A549 (cell line): ENCODE data around the gene ROBO3. TPM values are rescaled to one million over a fixed set of nuclear protein-coding genes. Genes with fewer than 3 reads are reported as not detected.

Experiments
- ATAC-seq, 2 experiments: fragments of 200-7000 bp in 1 of 2; fragments of >200 bp in 1 of 2; cut with Nextera tagmentation in 1 of 2; cut with Tn5 transposase in 1 of 2; 3 replicates each; pipeline versions ENCODE4 v1.8.0 to v1.9.1; 2018 to 2020; ENCODE audit warnings: mild to moderate bottlenecking in 1 of 2, moderate library complexity in 1 of 2
- CTCF ChIA-PET: fragments of 300-600 bp; sonication (Branson Sonifier 250); formaldehyde crosslinking; extraction: SDS; loops from one replicate; lab custom pipeline; 2021; ENCODE audit warnings: antibody characterized with exemption, inconsistent platforms; lab: Yijun Ruan, JAX
- POLR2A ChIA-PET: fragments of 350-600 bp; formaldehyde crosslinking; extraction: SDS; loops from one replicate; lab custom pipeline; 2021; ENCODE audit warnings: antibody characterized with exemption, inconsistent platforms; lab: Yijun Ruan, JAX
- DNase-seq, 2 experiments: peaks; one replicate each; pipeline versions ENCODE4 v3.0.0 to v3.0.0-alpha.2; 2011 to 2016; ENCODE audit warnings: low read depth in 1 of 2, low spot score in 1 of 2
- FAIRE-seq: peaks from 2 replicates; lab custom pipeline; 2011; peaks lifted over from hg19 to GRCh38; lab: Jason Lieb, UNC
- H3K27ac ChIP-seq, 2 experiments: fragments of >200 bp; sonication (Bioruptor Twin); formaldehyde crosslinking; 3 replicates each; pipeline ENCODE4 v1.5.1; 2016 to 2017
- H3K4me1 ChIP-seq: fragments of >200 bp; sonication (Bioruptor Twin); formaldehyde crosslinking; 3 replicates; pipeline ENCODE4 v1.6.1; 2016
- H3K4me2 ChIP-seq: fragments of >200 bp; sonication (Bioruptor Twin); formaldehyde crosslinking; 3 replicates; pipeline ENCODE4 v1.6.1; 2016
- H3K4me3 ChIP-seq: fragments of >200 bp; sonication (Bioruptor Twin); formaldehyde crosslinking; 3 replicates; pipeline ENCODE4 v1.5.1; 2016
- H3K9me3 ChIP-seq: fragments of >200 bp; sonication (Bioruptor Twin); formaldehyde crosslinking; 3 replicates; pipeline ENCODE4 v1.6.1; 2016
- ATOH8 ChIP-seq: fragments of 250-450 bp; sonication (Bioruptor Pico); IDR thresholded peaks from 2 replicates; pipeline ENCODE4 v1.5.0; 2020; ENCODE audit warnings: low read depth, mild to moderate bottlenecking, moderate library complexity
- BCL3 ChIP-seq: fragments of >200 bp; sonication (Bioruptor Twin); formaldehyde crosslinking; IDR thresholded peaks from 3 replicates; pipeline ENCODE4 v1.6.1; 2016
- CBX8 ChIP-seq: fragments of 200-600 bp; sonication (generic); IDR thresholded peaks from 2 replicates; pipeline ENCODE4 v1.6.1; 2016
- CHD4 ChIP-seq: fragments of 200-600 bp; sonication (generic); IDR thresholded peaks from 2 replicates; pipeline ENCODE4 v1.6.1; 2016; ENCODE audit warnings: antibody characterized with exemption, mild to moderate bottlenecking, borderline replicate concordance
- FOSB ChIP-seq: fragments of 250-450 bp; sonication (Bioruptor Pico); IDR thresholded peaks from 2 replicates; pipeline ENCODE4 v1.5.0; 2020; ENCODE audit warnings: mild to moderate bottlenecking, moderate library complexity
- HES2 ChIP-seq: fragments of >200 bp; sonication (Bioruptor Twin); formaldehyde crosslinking; IDR thresholded peaks from 2 replicates; pipeline ENCODE4 v1.6.1; 2016
- HEYL ChIP-seq: fragments of 250-450 bp; sonication (Bioruptor Pico); IDR thresholded peaks from 2 replicates; pipeline ENCODE4 v1.8.0; 2021; ENCODE audit warnings: mild to moderate bottlenecking, moderate library complexity
- KDM1A ChIP-seq: fragments of 200-600 bp; sonication (generic); IDR thresholded peaks from 2 replicates; pipeline ENCODE4 v1.6.1; 2016; ENCODE audit warnings: low read depth, mild to moderate bottlenecking
- MAFK ChIP-seq: fragments of 450-650 bp; IDR thresholded peaks from 2 replicates; pipeline ENCODE4 v1.6.1; 2014; ENCODE audit not compliant: partially characterized antibody
- MAX ChIP-seq: IDR thresholded peaks from 2 replicates; pipeline ENCODE4 v1.6.1; 2012
- MYC ChIP-seq: IDR thresholded peaks from 2 replicates; pipeline ENCODE4 v1.6.1; 2012; ENCODE audit warnings: mild to moderate bottlenecking, inconsistent platforms, low read length, improper control_type of control experiment, borderline replicate concordance
- NFE2L2 ChIP-seq: fragments of 150-350 bp; conservative IDR thresholded peaks from 2 replicates; pipeline ENCODE4 v1.6.1; 2014; ENCODE audit warnings: low read length
- PHF8 ChIP-seq: fragments of 200-600 bp; sonication (generic); IDR thresholded peaks from 2 replicates; pipeline ENCODE4 v1.6.1; 2016; ENCODE audit warnings: low read depth, mild to moderate bottlenecking, antibody characterized with exemption, moderate library complexity, borderline replicate concordance
- POLR2A ChIP-seq: IDR thresholded peaks from 2 replicates; pipeline ENCODE4 v1.6.1; 2012; ENCODE audit warnings: mild to moderate bottlenecking, low read length
- POLR2AphosphoS2 ChIP-seq: conservative IDR thresholded peaks from 2 replicates; pipeline ENCODE4 v1.6.1; 2012; ENCODE audit warnings: low read length, improper control_type of control experiment, inconsistent platforms
- RARB ChIP-seq: fragments of 250-450 bp; sonication (Bioruptor Pico); IDR thresholded peaks from 2 replicates; pipeline ENCODE4 v1.8.0; 2021; ENCODE audit warnings: mild to moderate bottlenecking, moderate library complexity
- REST ChIP-seq: fragments of 200-600 bp; sonication (generic); IDR thresholded peaks from 2 replicates; pipeline ENCODE4 v1.6.1; 2016; ENCODE audit warnings: antibody characterized with exemption, mild to moderate bottlenecking, moderate library complexity
- SMC3 ChIP-seq: fragments of >200 bp; sonication (Bioruptor Twin); formaldehyde crosslinking; IDR thresholded peaks from 3 replicates; pipeline ENCODE4 v1.6.1; 2018; ENCODE audit warnings: inconsistent platforms
- TFCP2L1 ChIP-seq: fragments of 250-450 bp; sonication (Bioruptor Pico); IDR thresholded peaks from 2 replicates; pipeline ENCODE4 v1.5.0; 2021; ENCODE audit warnings: mild to moderate bottlenecking
- ZC3H11A ChIP-seq: fragments of 450-650 bp; IDR thresholded peaks from 2 replicates; pipeline ENCODE4 v1.6.1; 2014; ENCODE audit warnings: antibody characterized with exemption, mild to moderate bottlenecking
- ZNF302 ChIP-seq: fragments of 250-450 bp; sonication (Bioruptor Pico); IDR thresholded peaks from 2 replicates; pipeline ENCODE4 v1.9.0; 2021; ENCODE audit warnings: inconsistent platforms, mild to moderate bottlenecking, moderate library complexity
- WGBS: methylation state at CpG from one replicate; pipeline ENCODE4 v1.1.6; 2017; ENCODE audit errors: missing lambda C conversion rate; 5-methylcytosine and 5-hydroxymethylcytosine counted together
- polyA plus RNA-seq, 4 experiments: library from polyadenylated mRNA; depleted of rRNA in 3 of 4; stranded (reverse); fragments of >200 nt; fragmentation: RNase III in 1 of 4; extraction: RNeasy Plus Mini Kit Qiagen cat#74134 plus additional on column Dnase treatment in 1 of 4; gene quantifications; 2 replicates in 3 of 4; 3 replicates in 1 of 4; pipeline ENCODE4 v1.2.3, GENCODE V29; 2011 to 2017

Gene ROBO3
- polyA plus RNA-seq, 2 of the 4 experiments (the other 2 are of a cell fraction), result 2.1 to 2.8 TPM

GRCh38 chr11:124872741-124873140, 7.5 kb downstream of the ROBO3 start:
- Histone ChIP-seq H3K27ac (no peak overlapping the region), H3K4me2 (no peak overlapping the region), H3K4me1 (peaks cover 6% of the 10 kb centered on the region; the same call in 1 of the 3 replicates), H3K9me3 (no peaks in the 10 kb centered on the region), H3K4me3 (no peak overlapping the region)
- no peak for DNase-seq
- no peak for TF ChIP-seq POLR2AphosphoS2
- no peak for TF ChIP-seq ATOH8 (CRISPR knock-in tag)
- no peak for TF ChIP-seq ZNF302 (CRISPR knock-in tag)
- TF ChIP-seq PHF8, result no peak
- no peak for TF ChIP-seq HEYL (CRISPR knock-in tag)
- TF ChIP-seq POLR2A, result no peak
- TF ChIP-seq MYC, result no peak
- no peak for ATAC-seq
- no peak for FAIRE-seq
- WGBS, result 40% methylated on average over 5 of the region's 9 CpGs
- CTCF ChIA-PET, result interaction anchor here (0.6 kb wide), 1 partner anchor 36 kb away, joined by 3 read pairs; no protein-coding TSS in a partner anchor
- POLR2A ChIA-PET, result no interaction called here

GRCh38 chr11:124873951-124874350, 8.7 kb downstream of the ROBO3 start:
- H3K27ac ChIP-seq, result no peak overlapping the region
- no peak for TF ChIP-seq CBX8
- no peak for TF ChIP-seq HES2
- TF ChIP-seq BCL3, result no peak
- TF ChIP-seq RARB (CRISPR knock-in tag), result no peak
- no peak for TF ChIP-seq ATOH8 (CRISPR knock-in tag)
- TF ChIP-seq FOSB (CRISPR knock-in tag), result no peak
- no peak for TF ChIP-seq MAFK
- TF ChIP-seq TFCP2L1 (CRISPR knock-in tag), result no peak
- TF ChIP-seq CHD4, result no peak
- no peak for TF ChIP-seq REST
- no peak for TF ChIP-seq NFE2L2
- no peak for TF ChIP-seq KDM1A
- no peak for TF ChIP-seq ZC3H11A
- no peak for TF ChIP-seq MAX
- no peak for TF ChIP-seq SMC3
- peaks cover 6% of the 10 kb centered on the region; the same call in 1 of the 3 replicates for H3K4me1 ChIP-seq
- 46% methylated on average over 8 of the region's 8 CpGs for WGBS
- DNase-seq (no peak), FAIRE-seq (no peak), ATAC-seq (no peak)
- H3K9me3 ChIP-seq, result no peaks in the 10 kb centered on the region
- no peak overlapping the region for H3K4me3 ChIP-seq
- ChIA-PET CTCF (interaction anchor here (5.5 kb wide), 1 partner anchor 8 kb away, joined by 38 read pairs; the partner anchor contains the start of gene ROBO3), POLR2A (no interaction called here)
- H3K4me2 ChIP-seq, result no peak overlapping the region
